Measurements from ENCODE around the gene NQO2. TPM values are rescaled to one million over a fixed set of nuclear protein-coding genes. Genes with fewer than 3 reads are reported as not detected.
A peak's percentile ranks its signal among the peaks of the same experiment; 100 is the strongest.

NQO2 gene
- total RNA-seq, 4 donors from 2014 or later: 15.8 to 32.8 (median 27.2) TPM

- peaks cover 0 to 71% of the 10 kb centered on the region in 2 donors for H3K36me3 ChIP-seq
- peak overlapping the region in 1 of 2 donors; percentile 27 for H3K4me3 ChIP-seq
- no peak for TF ChIP-seq POLR2AphosphoS5 (IDR thresholded peaks at IDR 0.05)
- no peak for TF ChIP-seq POLR2A (IDR thresholded peaks at IDR 0.05)
- TF ChIP-seq CTCF (IDR thresholded peaks at IDR 0.05): no peak
- TF ChIP-seq EP300 (IDR thresholded peaks at IDR 0.05): no peak
- WGBS, 2 donors (ENCODE audit: low coverage in 1 of 2): 83 to 93% methylated on average over 4 to 6 of the region's 12 CpGs
- H3K9me3 ChIP-seq: no peaks in the 10 kb centered on the region
- peak overlapping the region in 3 of 4 donors; percentile 78 to 81 (median 81) for H3K27ac ChIP-seq
- peaks cover 0 to 45% (median 11%) of the 10 kb centered on the region in 3 donors for H3K4me1 ChIP-seq
- H3K27me3 ChIP-seq: no peaks in the 10 kb centered on the region
- ATAC-seq: no peak
Observed at GRCh38 chr6:2953098-2953497, 46.6 kb upstream of the NQO2 start.

- no peaks in the 10 kb centered on the region for H3K27me3 ChIP-seq
- ATAC-seq: no peak
- TF ChIP-seq POLR2AphosphoS5 (IDR thresholded peaks at IDR 0.05) (no peak), EP300 (IDR thresholded peaks at IDR 0.05) (no peak), POLR2A (IDR thresholded peaks at IDR 0.05) (no peak), CTCF (IDR thresholded peaks at IDR 0.05) (no peak)
- H3K27ac ChIP-seq: peak overlapping the region in 3 of 4 donors; percentile 59 to 70 (median 64)
- WGBS, 2 donors (ENCODE audit: low coverage in 1 of 2): 17 to 58% methylated on average over 2 to 5 of the region's 5 CpGs
- no peak overlapping the region for H3K4me3 ChIP-seq
- H3K9me3 ChIP-seq: no peaks in the 10 kb centered on the region
- peaks cover 0 to 71% (median 20%) of the 10 kb centered on the region in 3 donors for H3K4me1 ChIP-seq
- H3K36me3 ChIP-seq: peaks cover 0 to 46% of the 10 kb centered on the region in 2 donors
Observed at GRCh38 chr6:2956930-2957685, 42.6 kb upstream of the NQO2 start.

GRCh38 chr6:2957696-2958330 is 41.9 kb upstream of the NQO2 start:
- H3K27me3 ChIP-seq: no peaks in the 10 kb centered on the region
- 90% methylated on average over 2 of the region's 11 CpGs; no CpG with 5 or more reads in 1 of the 2 donors for WGBS, 2 donors (ENCODE audit: low coverage in 1 of 2)
- H3K4me1 ChIP-seq: peaks cover 0 to 71% (median 22%) of the 10 kb centered on the region in 3 donors
- H3K4me3 ChIP-seq: no peak overlapping the region
- H3K27ac ChIP-seq: peak overlapping the region in 3 of 4 donors; percentile 59 to 70 (median 64)
- ATAC-seq: peak; percentile 14
- peaks cover 0 to 46% of the 10 kb centered on the region in 2 donors for H3K36me3 ChIP-seq
- TF ChIP-seq CTCF (IDR thresholded peaks at IDR 0.05) (no peak), EP300 (IDR thresholded peaks at IDR 0.05) (no peak), POLR2AphosphoS5 (IDR thresholded peaks at IDR 0.05) (no peak), POLR2A (IDR thresholded peaks at IDR 0.05) (no peak)
- H3K9me3 ChIP-seq: no peaks in the 10 kb centered on the region

- Histone ChIP-seq H3K9me3 (no peaks in the 10 kb centered on the region), H3K27ac (peak overlapping the region in 3 of 4 donors; percentile 19 to 70 (median 64)), H3K36me3 (peaks cover 0 to 44% of the 10 kb centered on the region in 2 donors), H3K4me3 (no peak overlapping the region), H3K4me1 (peaks cover 0 to 71% (median 25%) of the 10 kb centered on the region in 3 donors), H3K27me3 (no peaks in the 10 kb centered on the region)
- TF ChIP-seq CTCF (IDR thresholded peaks at IDR 0.05): no peak
- TF ChIP-seq POLR2A (IDR thresholded peaks at IDR 0.05): no peak
- no peak for TF ChIP-seq EP300 (IDR thresholded peaks at IDR 0.05)
- TF ChIP-seq POLR2AphosphoS5 (IDR thresholded peaks at IDR 0.05): no peak
- 80% methylated on average over 1 of the region's 18 CpGs; no CpG with 5 or more reads in 1 of the 2 donors for WGBS, 2 donors (ENCODE audit: low coverage in 1 of 2)
- peak; percentile 14 for ATAC-seq
Observed at GRCh38 chr6:2958331-2958711, 41.4 kb upstream of the NQO2 start.
